HL-60/S4 treated with phorbol 12-myristate 13-acetate at 8.2 ng/mL for 4 days and 3 days (cell line): ENCODE results near the gene ABCA12.

Experiments used
- in situ Hi-C: fragments of 300-500 bp; cut with MboI; formaldehyde crosslinking; loops from 2 replicates; pipeline ENCODE4 v1.15.0; 2022; ENCODE audit warnings: low sequenced_read_pairs

The ABCA12 gene

GRCh38 chr2:214989187-214989586, 149.2 kb downstream of the ABCA12 start:
- in situ Hi-C loops = no loop called here

DNA sequence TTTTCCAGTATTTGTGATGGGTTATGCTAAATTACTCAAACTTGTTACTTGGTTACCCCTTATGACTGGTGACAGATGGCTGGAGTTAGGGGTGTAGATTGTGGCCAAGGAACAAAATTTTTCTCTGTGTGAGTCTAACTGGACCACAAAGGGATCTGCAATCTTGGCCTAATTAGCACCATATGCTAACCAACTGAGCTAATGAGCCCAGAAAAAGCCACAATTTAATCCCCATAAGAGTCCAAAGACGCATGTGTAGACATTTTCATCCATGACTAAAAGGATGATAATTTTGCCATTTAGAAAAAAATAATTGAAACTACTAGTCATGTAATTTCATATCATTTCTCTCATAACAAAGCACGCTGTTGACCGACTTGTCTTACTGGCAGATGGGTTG, 151.2 kb downstream of the ABCA12 start:
- in situ Hi-C loops = no loop called here

DNA sequence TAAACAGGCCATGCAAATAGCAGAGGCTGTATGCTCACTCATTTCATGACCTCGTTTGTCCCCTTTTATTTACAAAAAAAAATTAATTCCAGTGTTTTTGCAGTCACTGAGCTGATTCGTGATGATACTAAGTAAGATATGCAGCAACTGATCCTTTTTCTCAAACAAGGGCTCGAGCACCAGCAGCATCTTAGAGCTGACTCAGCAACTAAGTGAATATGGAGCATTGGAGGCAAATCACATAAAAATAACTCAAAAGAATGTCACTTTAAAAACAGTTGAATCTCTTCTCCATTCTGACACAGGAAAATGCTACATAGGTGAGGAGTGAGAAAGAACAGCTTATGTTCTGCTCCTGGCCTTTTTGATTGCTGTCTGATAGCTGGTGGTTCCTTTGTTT, 152.8 kb downstream of the ABCA12 start:
- in situ Hi-C loops = no loop called here

DNA sequence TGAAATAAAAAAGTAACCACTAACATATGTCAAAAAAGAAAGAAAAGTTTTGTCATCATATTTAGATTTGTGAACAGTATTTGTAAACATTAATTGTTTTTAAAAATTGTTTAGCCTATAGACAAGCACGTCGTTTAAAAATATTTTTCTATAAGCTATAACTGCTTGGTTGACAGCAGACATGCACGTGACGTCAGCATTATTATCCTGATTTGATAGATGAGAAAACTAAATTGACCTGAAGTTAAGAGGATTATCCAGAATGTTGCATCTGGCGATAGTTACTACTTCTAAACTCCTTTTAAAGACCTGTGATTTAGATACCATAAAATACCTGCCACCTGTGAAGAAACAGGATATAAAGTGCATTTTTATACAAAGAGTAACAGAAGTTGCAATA, 172.0 kb downstream of the ABCA12 start:
- in situ Hi-C loops = no loop called here

DNA sequence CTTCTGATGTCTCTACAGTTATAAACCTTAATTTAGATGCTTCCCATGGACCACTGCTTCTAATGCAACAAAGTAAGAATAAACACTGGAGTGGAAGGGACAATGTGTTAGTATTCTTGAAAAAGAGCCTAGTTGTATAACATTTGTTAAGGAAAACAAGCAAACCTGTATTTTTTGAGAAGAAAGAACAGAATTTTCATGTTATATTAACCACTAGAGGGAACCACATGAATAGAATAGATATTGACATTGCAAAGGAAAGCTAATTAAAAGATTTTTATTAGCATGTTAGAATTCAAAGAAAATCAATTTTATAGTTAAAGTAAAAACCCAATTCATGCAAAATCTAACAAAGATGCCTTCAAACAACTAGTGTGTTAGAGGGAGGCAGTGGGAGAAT, 177.7 kb downstream of the ABCA12 start:
- in situ Hi-C loops = no loop called here

DNA sequence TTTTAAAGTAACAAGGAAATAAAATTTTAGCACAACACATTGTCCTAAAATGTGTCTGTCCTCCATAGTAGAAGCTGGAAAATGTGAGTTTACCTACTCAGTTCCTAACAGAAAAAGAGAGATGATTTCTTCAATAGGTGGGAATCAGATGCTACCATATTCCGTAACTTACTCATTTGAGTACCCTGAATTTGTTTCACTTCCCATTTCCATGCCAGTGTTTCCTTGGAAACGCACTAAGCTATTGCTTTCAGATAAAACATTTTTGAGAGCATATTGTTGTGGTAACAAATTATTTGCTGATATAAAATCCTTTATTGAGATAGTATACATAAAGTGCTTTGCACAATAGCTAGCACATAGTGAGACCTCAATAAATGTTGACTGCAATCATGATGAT, 191.5 kb downstream of the ABCA12 start:
- in situ Hi-C loops = no loop called here

DNA sequence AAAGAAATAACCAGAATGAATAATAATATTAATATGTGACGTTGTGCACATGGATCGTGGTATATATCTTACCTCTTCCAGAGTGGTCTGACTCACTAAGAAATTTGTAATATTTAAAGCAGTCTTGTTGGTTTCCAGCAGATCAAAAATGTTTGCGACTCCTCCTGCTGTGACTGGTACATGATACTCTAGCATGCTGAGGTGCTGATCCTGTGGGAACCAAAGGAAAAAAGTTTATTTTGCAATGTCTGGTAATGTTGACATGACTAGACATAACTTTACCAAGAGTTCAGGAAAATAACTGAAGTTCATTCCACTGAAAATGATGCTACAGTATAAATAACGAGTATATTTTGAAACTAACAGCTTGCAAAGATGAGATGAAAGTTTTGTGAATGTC, 204.4 kb downstream of the ABCA12 start:
- in situ Hi-C loops = no loop called here

- in situ Hi-C loops = no loop called here
Measured at GRCh38 chr2:214904634-214905033, 233.8 kb downstream of the ABCA12 start.

DNA sequence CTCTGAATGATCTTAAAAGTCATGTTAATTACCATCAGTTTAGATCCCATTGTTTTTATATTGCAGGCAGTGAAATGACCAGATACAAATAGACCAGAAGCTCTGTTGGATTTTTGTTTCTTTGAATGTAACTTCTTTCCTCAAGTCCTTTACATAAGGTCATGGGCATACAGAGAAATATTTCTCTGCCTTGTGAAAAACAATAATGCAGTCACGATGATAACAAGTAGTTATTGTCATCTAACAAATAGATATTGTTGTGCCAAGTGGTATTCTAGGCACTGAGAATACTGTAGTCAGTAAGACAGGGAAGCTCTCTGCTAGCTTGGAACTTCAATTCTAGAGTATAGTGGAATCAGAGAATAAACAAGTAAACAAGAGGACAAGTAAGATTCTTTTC, 234.2 kb downstream of the ABCA12 start:
- in situ Hi-C loops = no loop called here

GRCh38 chr2:214902286-214902685, 236.1 kb downstream of the ABCA12 start:
- in situ Hi-C loops = no loop called here

GRCh38 chr2:214899751-214900150, 238.7 kb downstream of the ABCA12 start:
- in situ Hi-C loops = no loop called here

DNA sequence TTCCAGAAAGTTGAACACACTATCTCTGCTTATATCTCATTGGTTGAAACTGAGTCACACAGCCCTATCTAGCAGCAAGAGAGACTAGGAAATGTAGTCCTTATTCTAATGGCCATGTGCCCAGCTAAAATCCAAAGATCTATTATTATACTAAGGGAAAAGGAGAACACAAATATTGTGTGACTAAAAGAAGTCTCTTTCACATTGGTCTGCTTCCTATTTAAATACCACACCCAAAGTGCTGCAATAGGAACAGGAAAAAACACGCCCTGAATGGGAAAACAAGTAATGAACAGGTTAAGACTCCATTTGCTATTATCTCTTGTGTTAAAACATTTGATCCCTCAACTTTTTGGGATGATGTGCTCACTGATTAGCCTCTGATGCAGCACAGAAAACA, 242.2 kb downstream of the ABCA12 start:
- in situ Hi-C loops = no loop called here

DNA sequence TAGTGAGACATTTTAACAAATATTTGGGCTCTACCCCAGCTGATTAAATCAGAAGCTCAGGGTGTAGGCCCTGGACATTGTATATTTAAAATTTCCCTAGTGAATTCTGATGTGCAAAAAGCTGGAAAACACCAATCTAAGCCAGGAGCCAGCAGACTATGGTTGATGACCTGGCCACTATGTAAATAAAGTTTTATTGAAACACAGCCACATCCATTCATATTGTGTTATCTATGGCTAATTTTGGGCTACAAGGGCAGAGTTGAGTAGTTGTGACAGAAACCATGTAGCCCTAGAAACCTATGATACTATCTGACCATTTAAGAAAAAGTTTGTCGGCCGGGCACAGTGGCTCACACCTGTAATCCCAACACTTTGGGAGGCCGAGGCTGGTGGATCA, 243.0 kb downstream of the ABCA12 start:
- in situ Hi-C loops = no loop called here

DNA sequence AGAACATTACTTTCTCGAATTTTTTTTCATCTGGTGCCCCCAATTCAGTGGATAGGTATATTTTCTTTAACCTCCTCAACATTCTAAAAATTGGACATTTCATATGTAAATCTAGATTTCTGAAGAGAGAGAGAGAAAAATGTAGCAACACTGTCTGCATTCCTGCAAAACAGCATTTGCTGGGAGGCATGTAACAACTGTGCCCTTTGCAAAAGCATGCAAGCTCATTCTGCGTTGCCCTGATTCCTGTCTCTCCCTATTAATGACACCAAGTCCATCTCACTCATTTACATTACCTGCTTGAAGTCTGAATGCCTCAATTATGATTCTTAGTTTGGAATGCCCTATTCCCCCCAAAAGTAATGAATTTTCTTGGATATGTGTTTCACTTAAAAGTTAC, 249.1 kb downstream of the ABCA12 start:
- in situ Hi-C loops = no loop called here

GRCh38 chr2:214881647-214882202, 256.7 kb downstream of the ABCA12 start:
- in situ Hi-C loops = no loop called here
